HL-60 (cell line): ENCODE measurements around the gene SYT5.

Experiments used
- DNase-seq, 2 experiments: peaks; one replicate each; pipeline ENCODE4 v3.0.0-alpha.2; 2010 to 2020; ENCODE audit warnings: low read depth in 1 of 2, low spot score in 1 of 2
- H3K27ac ChIP-seq: fragments of 250-450 bp; sonication (Bioruptor Pico); replicated peaks from 2 replicates; pipeline ENCODE4 v1.5.1; 2020; ENCODE audit warnings: mild to moderate bottlenecking, moderate library complexity
- H3K27me3 ChIP-seq: fragments of 250-450 bp; sonication (Bioruptor Pico); 2 replicates; pipeline ENCODE4 v1.5.1; 2021; ENCODE audit warnings: mild to moderate bottlenecking, moderate library complexity; ENCODE audit not compliant: insufficient read depth, poor library complexity, severe bottlenecking
- H3K4me3 ChIP-seq: replicated peaks from 2 replicates; pipeline ENCODE4 v1.5.1; 2011; ENCODE audit warnings: mild to moderate bottlenecking, control low read depth, low read length; ENCODE audit not compliant: insufficient read depth
- CTCF ChIP-seq: IDR thresholded peaks from one replicate; pipeline ENCODE4 v1.5.1; 2011; ENCODE audit warnings: low read length, control low read depth, inconsistent platforms; ENCODE audit not compliant: insufficient read depth
- GABPA ChIP-seq: IDR thresholded peaks from 2 replicates; pipeline ENCODE4 v1.6.1; 2012; ENCODE audit warnings: low read depth
- POLR2AphosphoS5 ChIP-seq: IDR thresholded peaks from 2 replicates; pipeline ENCODE4 v1.6.1; 2012; ENCODE audit warnings: low read depth
- REST ChIP-seq: IDR thresholded peaks from 2 replicates; pipeline ENCODE4 v1.6.1; 2012; ENCODE audit warnings: low read depth; ENCODE audit not compliant: insufficient replicate concordance
- SPI1 ChIP-seq: IDR thresholded peaks from 2 replicates; pipeline ENCODE4 v1.6.1; 2012; ENCODE audit warnings: low read depth, mild to moderate bottlenecking, borderline replicate concordance

Gene SYT5

GRCh38 chr19:55199620-55200204 lies 19.6 kb upstream of the SYT5 start:
- TF ChIP-seq GABPA: no peak
- TF ChIP-seq REST: no peak
- no peak for TF ChIP-seq SPI1
- TF ChIP-seq POLR2AphosphoS5: no peak
- TF ChIP-seq CTCF: no peak
- no peaks in the 10 kb centered on the region for H3K27me3 ChIP-seq

GRCh38 chr19:55198651-55199050 lies 18.6 kb upstream of the SYT5 start:
- DNase-seq: no peak
- Histone ChIP-seq H3K27ac (no peak overlapping the region), H3K27me3 (no peaks in the 10 kb centered on the region), H3K4me3 (no peak overlapping the region)
- TF ChIP-seq REST: peak; percentile 87
- TF ChIP-seq SPI1: no peak

More at GRCh38 chr19:55199620-55200204, 19.6 kb upstream of the SYT5 start:
- Histone ChIP-seq H3K4me3 (no peak overlapping the region), H3K27ac (no peak overlapping the region)
- DNase-seq: no peak

- Histone ChIP-seq H3K27me3 (no peaks in the 10 kb centered on the region), H3K27ac (no peak overlapping the region), H3K4me3 (no peak overlapping the region)
- no peak for TF ChIP-seq GABPA
- no peak for TF ChIP-seq POLR2AphosphoS5
- no peak for TF ChIP-seq REST
- no peak for TF ChIP-seq CTCF
- no peak for TF ChIP-seq SPI1
- DNase-seq: no peak
Observed at GRCh38 chr19:55197528-55197927, 17.4 kb upstream of the SYT5 start.
